Esophagus squamous epithelium (tissue), 5 donors: Measurements from ENCODE around the gene ITFG2. TPM values are rescaled to one million over a fixed set of nuclear protein-coding genes. Genes with fewer than 3 reads are reported as not detected.
A peak's percentile ranks its signal among the peaks of the same experiment; 100 is the strongest.

Experiments
- DNase-seq: peaks from one replicate; lab custom pipeline; 2025; lab: John Stamatoyannopoulos, UW
- H3K27ac ChIP-seq, 4 donors: fragments of 200-600 bp; sonication (generic); one replicate each; pipeline ENCODE4 v1.5.1; 2016 to 2019; ENCODE audit warnings: mild to moderate bottlenecking in 1 of 4
- H3K27me3 ChIP-seq, 4 donors: fragments of 200-600 bp; sonication (generic); 1 replicate in 3 of 4; 2 replicates in 1 of 4; pipeline versions ENCODE4 v1.5.1 to v1.6.0; 2017 to 2021; ENCODE audit warnings: antibody characterized with exemption in 1 of 4
- H3K36me3 ChIP-seq, 3 donors: fragments of 200-600 bp; sonication (generic); one replicate each; pipeline ENCODE4 v1.5.1; 2016 to 2019
- H3K4me1 ChIP-seq, 3 donors: fragments of 200-600 bp; sonication (generic); one replicate each; pipeline ENCODE4 v1.5.1; 2017 to 2019
- H3K4me3 ChIP-seq, 4 donors: fragments of 200-600 bp; sonication (generic); 1 replicate in 3 of 4; 2 replicates in 1 of 4; pipeline ENCODE4 v1.5.1; 2016 to 2019; ENCODE audit warnings: mild to moderate bottlenecking in 2 of 4, moderate library complexity in 1 of 4
- H3K9me3 ChIP-seq, 3 donors: fragments of 200-600 bp; sonication (generic); one replicate each; pipeline ENCODE4 v1.5.1; 2016 to 2019
- CTCF ChIP-seq, 6 experiments: fragments of 450-650 bp in 4 of 6; fragments of 200-600 bp in 2 of 6; sonication (generic) in 2 of 6; IDR thresholded peaks; one replicate each; pipeline ENCODE4 v1.5.1; 2016 to 2019; ENCODE audit warnings: antibody characterized with exemption in 6 of 6, mild to moderate bottlenecking in 4 of 6, moderate library complexity in 4 of 6
- POLR2A ChIP-seq, 4 donors: fragments of 450-650 bp; IDR thresholded peaks; one replicate each; pipeline ENCODE4 v1.6.1; 2017; ENCODE audit warnings: antibody characterized with exemption in 4 of 4, mild to moderate bottlenecking in 4 of 4, moderate library complexity in 3 of 4
- WGBS, 2 donors: methylation state at CpG; one replicate each; pipeline ENCODE4 v1.1.5; 2018; 5-methylcytosine and 5-hydroxymethylcytosine counted together
- intact Hi-C: fragments of 100-400 bp; cut with DNase I; formaldehyde crosslinking; loops from one replicate; pipeline ENCODE4 v1.15.0; 2022
- total RNA-seq, 4 donors: library from RNA; depleted of rRNA; stranded (reverse); fragments of >200 nt; gene quantifications; one replicate each; pipeline ENCODE4 v1.1.0, GENCODE V29; 2016
- donor health status: DM: yes; HTN: yes; CAD: no.

Gene ITFG2
- total RNA-seq, 4 donors from 2014 or later = 14.3 to 27.5 (median 15.7) TPM

- peaks cover 0 to 49% (median 37%) of the 10 kb centered on the region in 3 donors for H3K4me1 ChIP-seq
- no peaks in the 10 kb centered on the region for H3K27me3 ChIP-seq
- H3K36me3 ChIP-seq = peaks cover 14 to 30% (median 15%) of the 10 kb centered on the region in 3 donors
- H3K27ac ChIP-seq = peak within 1 kb of the TSS; percentile 88 to 95 (median 92)
- peak; percentile 46 for DNase-seq
- TF ChIP-seq POLR2A (IDR thresholded peaks at IDR 0.05) = peak in 2 of 4 donors; percentile 54 to 93
- TF ChIP-seq CTCF (IDR thresholded peaks at IDR 0.05) = peak in 1 of 6 experiments; percentile 14
- 0% methylated on average over 6 to 14 of the region's 63 CpGs for WGBS, 2 donors
- H3K9me3 ChIP-seq = no peaks in the 10 kb centered on the region
- intact Hi-C loops = no loop called here
- peak within 1 kb of the TSS; percentile 66 to 96 (median 94) for H3K4me3 ChIP-seq
These were observed 17.7 kb upstream of the ITFG2 start, which contains the start of gene FKBP4 for GRCh38 chr12:2794736-2795289. TSS of gene FKBP4 (plus strand) at chr12:2794970. CDS start at chr12:2795140, 170 bp downstream.

GRCh38 chr12:2795291-2796186, 16.9 kb upstream of the ITFG2 start:
- DNase-seq = no peak
- H3K27me3 ChIP-seq = no peaks in the 10 kb centered on the region
- H3K9me3 ChIP-seq = no peaks in the 10 kb centered on the region
- intact Hi-C loops = no loop called here
- H3K27ac ChIP-seq = peak overlapping the region; percentile 88 to 95 (median 92)
- peak overlapping the region; percentile 66 to 96 (median 94) for H3K4me3 ChIP-seq
- H3K4me1 ChIP-seq = peaks cover 5 to 56% (median 39%) of the 10 kb centered on the region in 3 donors
- 0% methylated on average over 1 to 10 of the region's 111 CpGs for WGBS, 2 donors
- TF ChIP-seq POLR2A (IDR thresholded peaks at IDR 0.05) (peak in 2 of 4 donors; percentile 33 to 57), CTCF (IDR thresholded peaks at IDR 0.05) (peak in 1 of 6 experiments; percentile 40)
- peaks cover 15 to 37% (median 16%) of the 10 kb centered on the region in 3 donors for H3K36me3 ChIP-seq

- Histone ChIP-seq H3K27me3 (no peaks in the 10 kb centered on the region), H3K27ac (peak overlapping the region; percentile 88 to 95 (median 92)), H3K9me3 (no peaks in the 10 kb centered on the region), H3K36me3 (peaks cover 22 to 44% (median 23%) of the 10 kb centered on the region in 3 donors), H3K4me3 (peak overlapping the region; percentile 66 to 96 (median 94)), H3K4me1 (peaks cover 12 to 63% (median 46%) of the 10 kb centered on the region in 3 donors)
- intact Hi-C loops = no loop called here
- DNase-seq = no peak
- TF ChIP-seq POLR2A (IDR thresholded peaks at IDR 0.05) = no peak
- no peak for TF ChIP-seq CTCF (IDR thresholded peaks at IDR 0.05)
- WGBS, 2 donors = 3 to 6% methylated on average over 10 to 14 of the region's 14 CpGs
These were observed 16.2 kb upstream of the ITFG2 start for GRCh38 chr12:2796187-2796666.

GRCh38 chr12:2797721-2798418, 14.6 kb upstream of the ITFG2 start:
- H3K27me3 ChIP-seq = no peaks in the 10 kb centered on the region
- peaks cover 31 to 61% (median 38%) of the 10 kb centered on the region in 3 donors for H3K36me3 ChIP-seq
- H3K4me1 ChIP-seq = peaks cover 13 to 71% (median 50%) of the 10 kb centered on the region in 3 donors
- H3K27ac ChIP-seq = peak overlapping the region in 1 of 4 donors; percentile 10
- intact Hi-C loops = no loop called here
- no peak for DNase-seq
- H3K9me3 ChIP-seq = no peaks in the 10 kb centered on the region
- 74 to 78% methylated on average over 5 to 6 of the region's 7 CpGs for WGBS, 2 donors
- TF ChIP-seq POLR2A (IDR thresholded peaks at IDR 0.05) (no peak), CTCF (IDR thresholded peaks at IDR 0.05) (peak in 1 of 6 experiments; percentile 8)
- peak overlapping the region in 1 of 4 donors; percentile 2 for H3K4me3 ChIP-seq
